Stimulated activated CD8-positive, alpha-beta memory T cell treated with anti-CD3 and anti-CD28 coated beads, Interleukin-4, amount 100 ng/mL, for 24 hours (primary cell): ENCODE measurements around the gene RIC3.
A peak's percentile ranks its signal among the peaks of the same experiment; 100 is the strongest.

Experiments used
- DNase-seq: peaks from one replicate; pipeline ENCODE4 v3.0.0-alpha.2; 2020; ENCODE audit warnings: low read depth

Gene RIC3, protein sequence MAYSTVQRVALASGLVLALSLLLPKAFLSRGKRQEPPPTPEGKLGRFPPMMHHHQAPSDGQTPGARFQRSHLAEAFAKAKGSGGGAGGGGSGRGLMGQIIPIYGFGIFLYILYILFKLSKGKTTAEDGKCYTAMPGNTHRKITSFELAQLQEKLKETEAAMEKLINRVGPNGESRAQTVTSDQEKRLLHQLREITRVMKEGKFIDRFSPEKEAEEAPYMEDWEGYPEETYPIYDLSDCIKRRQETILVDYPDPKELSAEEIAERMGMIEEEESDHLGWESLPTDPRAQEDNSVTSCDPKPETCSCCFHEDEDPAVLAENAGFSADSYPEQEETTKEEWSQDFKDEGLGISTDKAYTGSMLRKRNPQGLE

DNA sequence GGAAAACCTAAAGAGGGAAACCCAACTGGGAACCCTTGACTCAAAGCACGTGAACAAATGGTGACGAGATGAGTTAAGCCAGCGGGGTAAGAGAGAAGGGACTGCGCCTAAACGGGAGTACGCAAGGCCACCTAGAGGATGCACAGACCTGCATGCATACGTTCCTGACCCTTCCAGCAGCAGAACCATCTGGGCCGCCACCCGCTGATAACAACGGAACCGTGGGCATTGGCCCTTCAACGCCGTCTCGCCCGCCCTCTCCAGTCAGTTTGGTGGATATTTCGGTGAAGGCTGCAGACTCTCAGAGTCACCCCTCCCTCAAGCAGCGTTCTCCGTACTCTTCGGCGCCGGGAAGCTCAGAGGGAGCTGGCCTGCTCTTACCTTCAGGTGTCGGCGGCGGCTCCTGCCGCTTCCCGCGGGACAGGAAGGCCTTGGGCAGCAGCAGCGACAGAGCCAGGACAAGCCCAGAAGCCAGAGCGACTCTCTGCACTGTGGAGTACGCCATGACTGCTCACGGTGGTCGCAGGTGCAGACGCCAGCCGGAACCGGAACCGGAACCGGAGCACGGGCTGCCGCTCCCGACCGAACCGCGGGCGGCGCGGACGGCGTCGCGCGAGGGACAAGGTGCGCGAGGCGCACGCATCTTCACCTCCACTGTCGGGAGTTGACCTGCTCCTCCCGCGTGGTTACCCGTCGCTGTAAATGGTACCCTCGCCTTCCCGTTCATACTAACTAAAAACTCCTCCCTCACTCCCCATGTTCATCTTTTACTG, at the start of gene RIC3:
RIC3 (minus strand) TSS at position 541 of the 773 bp plus-strand sequence; CDS start at position 505, 36 bp downstream.
- peak; percentile 34 for DNase-seq

DNA sequence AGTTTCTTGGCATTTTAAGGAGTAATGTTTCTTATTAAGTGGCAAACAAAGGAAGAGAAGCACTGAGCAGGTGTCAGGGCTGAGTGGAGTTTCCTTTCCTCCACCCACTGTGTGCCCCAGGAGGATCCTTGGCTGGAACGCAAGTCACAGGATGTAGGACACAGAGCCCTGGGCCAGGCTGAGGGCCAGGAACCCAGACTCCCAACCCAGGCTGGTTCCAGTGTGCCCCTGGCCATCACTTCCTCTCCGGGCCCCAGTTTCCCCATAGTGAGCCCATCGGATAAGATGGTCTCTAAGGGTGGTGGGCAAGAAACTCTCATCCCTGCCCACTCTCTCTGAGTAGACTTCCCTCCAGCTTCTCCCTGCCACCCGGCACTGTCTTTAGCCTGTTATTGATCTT, 49.6 kb upstream of the RIC3 start:
- no peak for DNase-seq

DNA sequence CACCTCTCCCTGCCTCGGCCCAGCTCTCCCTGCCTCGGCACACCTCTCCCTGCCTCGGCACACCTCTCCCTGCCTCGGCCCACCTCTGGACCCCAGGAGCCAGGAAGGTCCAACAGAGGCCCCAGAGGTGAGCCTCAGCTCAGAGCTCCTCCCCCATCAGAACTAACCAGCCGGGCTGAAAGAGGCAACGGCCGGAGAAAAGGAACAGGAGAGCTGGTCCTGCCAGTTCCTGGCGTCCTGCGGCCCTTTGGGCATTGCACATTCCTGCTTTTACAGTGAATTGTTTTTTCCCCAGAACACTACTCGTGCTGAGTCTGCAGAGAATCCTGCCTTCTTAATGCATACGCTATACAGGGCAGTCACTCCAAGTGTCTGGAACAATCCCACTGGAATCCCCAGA, 49.1 kb upstream of the RIC3 start:
- DNase-seq: no peak

DNA sequence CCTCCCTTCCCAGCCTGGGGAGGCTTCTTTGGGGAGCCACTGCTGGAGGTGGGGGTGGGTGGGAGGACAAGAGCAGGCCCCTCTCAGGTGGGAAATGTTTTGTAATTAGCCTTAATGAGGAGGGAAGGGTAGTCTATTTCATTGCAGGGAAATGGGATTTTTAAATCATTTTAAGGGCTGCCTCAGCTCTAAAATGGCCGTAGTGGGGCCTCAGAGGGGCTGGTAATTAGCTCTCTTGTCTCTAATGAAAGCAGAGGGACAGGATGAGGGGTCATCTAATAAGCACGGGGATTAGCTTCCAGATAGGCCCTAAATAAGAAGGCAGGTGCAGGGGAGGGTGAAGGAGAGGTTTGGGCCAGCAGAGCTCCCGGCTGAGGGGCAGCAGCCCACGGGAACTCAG, 48.3 kb upstream of the RIC3 start:
- no peak for DNase-seq

DNA sequence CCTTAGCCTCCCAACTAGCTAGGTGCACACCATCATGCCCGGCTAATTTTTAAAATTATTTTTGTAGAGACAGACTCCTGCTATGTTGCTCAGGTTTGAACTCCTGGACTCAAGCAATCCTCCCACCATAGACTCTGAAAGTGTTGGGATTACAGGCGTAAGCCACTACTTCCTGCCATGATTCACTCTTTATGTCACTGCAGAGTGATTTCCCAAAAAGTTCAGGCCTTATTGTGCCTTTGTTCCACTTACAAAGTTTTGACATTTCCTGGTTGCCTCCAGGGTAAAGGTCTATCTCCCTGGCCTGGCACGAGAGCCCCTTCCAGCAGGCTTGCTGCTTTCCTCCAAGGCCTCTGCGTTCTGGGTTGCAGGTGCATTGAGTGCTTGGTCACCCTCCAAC, 44.6 kb upstream of the RIC3 start:
- no peak for DNase-seq

DNA sequence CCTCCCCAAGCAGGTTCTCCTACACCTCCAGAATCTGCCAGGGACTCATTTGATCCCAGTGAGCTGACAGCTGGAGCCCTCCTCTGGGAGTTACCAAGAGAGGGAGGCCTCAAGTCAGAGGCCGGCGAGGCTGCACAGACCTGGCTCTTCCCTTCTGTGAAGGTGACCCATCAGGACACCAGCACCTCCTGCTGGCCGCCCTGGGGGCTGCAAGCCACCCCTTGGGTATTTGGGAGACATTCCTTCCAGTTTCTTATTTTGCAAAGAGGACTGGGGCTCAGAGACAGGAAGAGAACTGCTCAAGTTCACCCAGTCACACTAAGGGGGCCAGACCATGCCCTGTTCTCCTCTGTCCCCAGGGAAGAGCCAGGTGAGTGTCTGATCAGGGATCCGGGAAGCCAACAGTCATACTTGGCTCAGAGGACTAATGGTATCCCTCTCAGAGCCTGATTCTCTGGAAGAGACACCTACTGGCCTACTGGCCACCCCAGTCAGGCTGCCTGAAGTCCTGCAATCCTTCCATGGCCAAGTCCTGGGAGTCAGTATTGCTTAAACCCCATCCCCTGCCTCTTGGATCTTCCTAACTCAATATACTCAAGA, 40.5 kb upstream of the RIC3 start:
- DNase-seq: no peak

DNA sequence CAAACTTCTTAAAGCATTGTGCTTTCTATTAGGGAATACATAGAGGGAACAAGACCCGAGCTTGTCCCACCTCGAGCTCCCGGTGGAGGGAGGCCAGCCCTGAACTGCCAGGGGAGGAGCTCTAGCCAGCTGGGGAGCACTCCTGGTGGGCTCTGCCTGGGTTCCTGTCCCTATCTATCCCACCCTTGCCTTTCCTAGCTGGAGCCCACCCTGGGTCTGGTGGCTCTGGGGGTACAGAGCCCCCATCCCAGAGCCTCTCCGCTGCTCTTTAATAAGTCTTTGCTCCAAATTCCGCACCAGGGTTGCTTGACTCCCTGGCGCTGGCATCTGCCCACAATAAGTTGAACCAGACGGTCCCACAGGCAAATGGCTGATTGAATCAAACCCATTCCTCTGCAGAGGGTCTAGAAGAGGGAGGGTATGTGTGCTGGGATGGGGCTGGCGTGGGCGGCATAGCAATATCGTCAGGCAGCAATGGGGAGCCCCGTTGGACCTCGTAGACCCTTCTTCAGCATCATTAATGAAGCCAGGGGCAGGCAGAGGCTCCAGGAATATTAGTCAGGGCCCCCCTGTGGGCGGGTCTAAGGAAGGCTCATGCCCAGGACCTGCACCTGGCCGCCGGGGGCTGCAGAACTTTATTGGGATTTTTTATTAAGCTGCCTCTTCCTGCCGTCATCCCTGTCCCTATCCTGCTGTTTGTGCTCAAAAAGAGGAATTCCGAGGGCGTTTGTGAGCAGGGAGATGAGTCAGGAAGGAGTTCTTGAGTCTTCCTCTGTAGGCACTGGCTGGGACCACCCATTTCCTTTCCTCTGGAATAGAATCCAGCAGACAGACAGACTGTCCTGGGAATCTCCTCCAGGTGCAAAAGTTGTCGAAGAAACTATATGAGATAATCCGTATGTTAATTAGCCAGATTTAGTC, 38.5 kb upstream of the RIC3 start:
- DNase-seq: no peak

DNA sequence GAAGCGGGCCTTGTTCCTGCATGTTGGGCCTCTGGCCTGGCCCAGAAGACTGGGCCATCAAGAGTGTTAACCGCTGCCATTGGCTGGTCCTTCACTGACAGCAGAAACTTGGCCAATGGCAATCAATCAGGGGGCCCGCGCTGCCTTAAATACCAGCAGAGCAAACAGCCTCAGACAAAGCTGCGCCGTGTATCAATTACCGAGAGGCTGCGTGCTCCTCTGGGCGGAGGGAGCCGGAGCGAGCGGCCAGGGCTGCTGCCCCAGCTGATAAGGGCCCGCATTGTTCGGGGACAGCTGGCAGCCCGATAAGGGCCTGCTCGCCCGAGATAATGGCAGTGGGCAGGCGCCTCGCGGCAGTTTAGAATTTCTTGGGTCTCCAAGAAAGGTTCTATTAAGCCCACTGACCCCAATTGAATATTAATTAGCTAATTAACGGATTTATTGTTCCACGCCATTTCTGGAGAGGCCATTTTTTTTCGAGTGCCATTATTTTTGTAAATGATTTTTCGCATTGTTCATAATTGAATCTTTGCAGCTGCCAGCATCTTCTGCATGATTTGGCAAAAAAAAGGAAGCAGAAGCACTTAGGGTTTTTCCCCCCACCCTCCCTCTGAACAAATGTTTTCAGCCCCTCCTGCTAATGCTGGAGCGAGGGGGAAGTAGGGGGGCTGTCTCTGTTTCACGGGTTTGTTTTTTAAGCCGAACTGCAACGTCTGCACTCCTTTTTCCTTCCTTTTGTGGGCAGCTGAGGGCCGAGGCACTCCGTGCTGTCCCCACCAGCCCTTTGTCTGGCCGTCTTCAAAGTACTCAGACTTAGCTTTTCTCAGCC, 37.6 kb upstream of the RIC3 start:
- DNase-seq: no peak

DNA sequence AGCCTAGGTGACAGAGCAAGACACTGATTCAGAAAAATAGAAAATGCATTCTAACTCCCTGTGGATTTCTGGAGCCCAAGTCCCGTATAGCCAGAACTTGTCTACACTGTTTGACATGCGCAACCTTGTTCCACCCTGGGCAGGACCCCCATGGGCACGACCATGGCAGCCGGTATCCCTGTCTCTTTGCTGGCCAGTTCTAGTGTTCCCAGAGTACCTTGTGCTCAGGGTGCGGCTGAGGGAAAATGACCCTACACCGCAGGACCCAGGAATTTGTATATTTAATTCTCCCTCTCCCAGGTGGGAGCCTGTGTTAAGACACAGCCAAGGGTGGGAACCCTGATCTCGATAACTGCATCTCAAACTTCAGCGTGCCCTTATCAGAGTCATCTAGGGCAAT, 36.7 kb upstream of the RIC3 start:
- no peak for DNase-seq

DNA sequence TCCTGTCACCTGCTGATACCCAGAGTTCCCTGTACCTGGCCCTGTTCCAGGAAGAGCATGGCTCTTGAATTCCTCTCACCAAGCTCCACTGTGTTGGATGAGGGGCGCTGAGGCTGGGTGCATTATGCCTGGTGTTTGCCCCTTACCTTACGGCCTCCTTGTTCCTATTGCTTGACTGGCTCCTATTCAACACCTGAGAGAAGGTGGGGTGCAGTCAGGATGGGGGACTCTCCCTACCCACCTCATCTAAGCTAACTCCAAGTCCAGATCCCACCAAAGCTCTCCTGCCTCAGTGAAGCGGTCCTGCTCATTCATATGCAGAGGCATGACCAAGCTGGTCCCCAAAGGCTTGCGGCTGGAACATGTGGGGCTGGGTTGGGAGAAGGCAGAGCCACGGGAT, 35.8 kb upstream of the RIC3 start:
- no peak for DNase-seq

DNA sequence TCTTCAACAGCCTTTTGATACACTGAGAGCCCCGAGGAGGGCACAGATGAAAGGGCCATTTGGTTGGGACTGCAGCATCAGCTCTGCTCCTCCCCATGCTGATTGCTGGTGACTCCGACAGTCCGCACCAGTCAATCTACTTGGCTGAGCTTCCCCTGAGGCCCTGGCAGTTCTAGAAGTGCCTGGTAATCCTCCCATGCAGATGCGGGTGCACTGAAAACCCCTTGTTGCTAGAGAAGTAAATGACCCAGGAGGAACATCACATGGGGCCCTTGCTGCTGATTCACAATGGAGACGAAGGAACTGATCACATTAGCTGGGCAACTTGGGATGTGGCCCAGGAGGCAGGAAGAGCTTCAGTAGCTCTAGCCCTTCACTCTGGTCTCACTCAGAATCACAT, 35.2 kb upstream of the RIC3 start:
- DNase-seq: no peak

DNA sequence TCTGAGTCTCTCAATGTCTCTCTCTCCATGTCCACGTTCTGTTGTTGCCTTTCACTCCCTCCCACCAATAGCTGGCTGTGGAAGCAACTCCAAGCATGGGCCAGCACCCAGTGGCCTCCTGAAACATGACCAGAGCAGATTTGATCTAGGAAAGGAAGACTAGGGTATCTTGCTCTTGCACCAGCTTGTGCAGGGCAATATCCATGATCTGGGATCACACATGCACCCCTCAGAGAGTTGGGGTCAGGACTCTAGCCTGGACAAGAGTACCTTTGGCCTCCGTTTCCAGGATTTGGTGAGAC, 34.5 kb upstream of the RIC3 start:
- no peak for DNase-seq

DNA sequence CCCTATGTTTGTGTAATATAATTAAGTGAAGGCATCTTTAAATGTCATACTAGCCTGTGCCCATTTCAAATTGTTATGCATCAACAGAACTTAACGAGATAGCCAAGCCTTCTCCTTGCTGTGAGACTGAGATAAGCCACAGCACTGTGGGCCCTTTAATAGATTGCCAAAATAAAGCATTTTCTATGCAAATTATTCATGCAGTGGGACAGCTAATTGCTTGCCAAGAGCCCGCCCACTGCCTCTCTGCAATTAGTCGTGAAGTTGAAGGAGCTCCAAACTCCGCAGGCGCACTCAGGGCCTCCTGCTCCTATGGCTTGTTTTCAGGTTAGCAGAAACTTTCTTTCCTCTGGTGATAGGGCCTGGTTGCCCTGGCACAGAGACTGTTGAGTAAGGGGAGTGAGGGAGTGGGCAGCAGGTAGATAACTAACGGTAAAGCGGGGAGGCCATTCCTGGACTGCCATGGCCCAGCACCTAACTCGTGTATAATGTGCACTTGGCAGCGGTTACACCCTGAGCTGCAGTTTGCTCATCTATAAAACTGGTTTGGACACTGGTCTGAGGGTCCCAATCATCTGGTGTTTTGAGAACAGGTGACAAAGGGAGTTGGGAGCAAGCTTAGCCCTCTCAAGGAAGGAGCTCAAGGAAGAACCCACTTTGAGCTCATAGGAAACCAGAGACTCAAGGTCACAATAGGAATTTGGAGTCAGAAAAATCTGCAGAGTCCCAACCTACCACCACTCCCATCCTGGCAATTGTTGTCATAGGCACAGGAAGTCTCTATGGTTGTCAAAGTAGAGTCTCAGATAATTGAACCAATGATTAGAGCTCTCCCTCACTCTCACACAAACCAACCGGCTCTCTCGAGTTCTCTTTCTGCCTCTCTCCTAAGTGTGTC, 33.9 kb upstream of the RIC3 start:
- DNase-seq: no peak

DNA sequence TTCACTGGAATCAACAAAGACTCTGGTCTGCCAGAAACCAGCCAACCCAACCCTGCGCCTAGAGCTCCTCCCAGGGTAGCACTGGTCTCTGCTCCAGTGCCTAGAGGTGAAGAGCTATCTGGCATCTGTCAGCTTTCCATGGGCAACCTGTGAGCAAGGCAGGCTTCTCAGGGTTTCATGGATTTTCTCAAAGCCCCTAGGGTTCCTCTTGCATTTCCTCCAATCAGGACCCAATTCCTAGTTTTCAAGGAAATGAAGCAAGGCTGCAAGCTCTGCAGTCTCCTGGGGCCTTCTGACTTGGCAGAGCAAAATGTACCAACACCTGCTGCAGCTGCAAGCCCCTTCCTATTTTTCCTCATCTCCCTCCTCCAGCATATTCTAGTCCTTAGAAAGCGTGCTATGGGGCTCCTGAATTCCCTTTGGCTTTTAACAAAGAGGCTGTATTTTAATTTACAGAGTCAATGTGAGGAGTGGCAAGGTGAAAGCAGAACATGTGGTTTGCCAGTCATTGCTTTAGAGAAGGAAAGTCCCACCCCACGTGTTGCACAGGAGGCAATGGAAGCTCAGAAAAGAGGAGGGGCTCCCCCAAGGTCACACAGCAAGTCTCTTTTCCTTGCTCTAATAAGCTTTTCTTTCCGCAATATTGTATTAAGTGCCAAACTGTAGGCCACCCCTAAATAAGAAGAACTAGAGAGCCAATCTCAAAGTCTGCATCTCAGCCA, 33.0 kb upstream of the RIC3 start:
- DNase-seq: no peak

DNA sequence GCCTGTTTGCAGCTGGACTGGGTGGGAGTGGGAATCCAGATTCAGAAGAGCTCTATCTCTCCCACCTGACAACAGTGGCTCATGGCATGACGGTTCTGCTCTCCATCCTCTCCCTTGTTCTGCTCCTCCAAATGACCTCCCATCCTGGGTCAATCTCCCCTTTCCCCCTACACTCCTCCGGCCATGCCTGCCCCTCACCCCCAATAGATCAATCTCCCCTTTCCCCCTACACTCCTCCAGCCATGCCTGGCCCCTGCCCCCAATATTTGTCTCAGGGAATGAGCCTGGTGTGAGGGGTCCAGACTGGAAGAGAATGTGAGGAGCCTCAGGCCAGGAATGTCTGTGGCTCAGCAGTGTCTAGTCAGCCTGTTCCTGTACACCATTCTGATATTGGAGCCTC, 30.9 kb upstream of the RIC3 start:
- no peak for DNase-seq

DNA sequence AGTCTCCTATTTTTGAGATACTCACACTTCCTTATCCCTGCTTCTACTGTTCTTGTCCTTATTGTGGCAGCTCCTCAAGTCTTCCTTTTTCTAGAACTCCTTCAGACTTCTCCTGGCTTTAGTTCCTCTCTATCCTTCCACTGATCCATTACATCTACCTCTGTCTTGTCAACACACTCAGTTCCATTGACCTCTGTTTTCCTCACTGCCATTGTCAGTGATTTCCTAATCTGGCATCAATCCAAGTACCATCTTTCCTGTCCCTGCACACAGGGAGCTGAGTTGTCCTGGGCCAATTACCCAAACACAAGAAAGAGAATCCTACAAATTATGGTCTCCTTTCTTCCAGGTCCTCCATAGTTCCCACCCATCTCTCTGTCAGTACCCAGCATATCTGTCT, 27.9 kb upstream of the RIC3 start:
- DNase-seq: no peak

DNA sequence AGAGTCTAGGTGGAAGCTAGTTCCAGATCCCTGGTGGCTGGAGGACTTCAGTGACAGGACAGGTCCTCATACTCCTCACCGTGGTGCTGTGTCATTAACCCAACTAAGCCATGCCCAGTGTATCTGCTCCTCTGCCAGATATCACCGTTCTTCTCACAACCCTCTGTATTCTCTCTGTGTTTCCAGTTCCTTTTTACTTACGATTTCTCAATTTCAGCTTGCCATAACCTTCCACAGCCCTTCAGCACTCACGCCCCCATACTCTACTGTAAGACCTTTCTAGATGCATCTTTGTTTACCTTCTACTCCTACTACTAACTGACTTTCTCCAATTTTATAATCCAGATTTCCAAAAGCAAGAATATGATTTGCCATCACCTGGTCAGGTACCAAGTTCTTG, 26.1 kb upstream of the RIC3 start:
- DNase-seq: no peak

DNA sequence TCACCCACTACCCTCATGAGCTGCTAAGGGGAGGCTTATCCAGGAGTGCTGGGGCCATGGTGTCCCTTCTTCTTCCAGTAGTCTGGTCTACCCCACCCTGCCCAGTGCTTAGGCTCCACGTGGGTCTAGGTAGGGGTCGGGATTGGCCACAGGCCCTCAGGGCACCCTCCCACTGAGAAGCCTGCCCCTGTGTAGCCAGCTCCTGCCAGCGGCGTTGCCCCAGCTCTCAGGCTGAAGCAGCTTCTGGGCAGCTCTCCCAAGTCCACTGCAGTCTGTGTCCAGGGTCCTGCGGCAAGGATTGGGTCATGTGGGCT, 24.0 kb upstream of the RIC3 start:
- DNase-seq: no peak

DNA sequence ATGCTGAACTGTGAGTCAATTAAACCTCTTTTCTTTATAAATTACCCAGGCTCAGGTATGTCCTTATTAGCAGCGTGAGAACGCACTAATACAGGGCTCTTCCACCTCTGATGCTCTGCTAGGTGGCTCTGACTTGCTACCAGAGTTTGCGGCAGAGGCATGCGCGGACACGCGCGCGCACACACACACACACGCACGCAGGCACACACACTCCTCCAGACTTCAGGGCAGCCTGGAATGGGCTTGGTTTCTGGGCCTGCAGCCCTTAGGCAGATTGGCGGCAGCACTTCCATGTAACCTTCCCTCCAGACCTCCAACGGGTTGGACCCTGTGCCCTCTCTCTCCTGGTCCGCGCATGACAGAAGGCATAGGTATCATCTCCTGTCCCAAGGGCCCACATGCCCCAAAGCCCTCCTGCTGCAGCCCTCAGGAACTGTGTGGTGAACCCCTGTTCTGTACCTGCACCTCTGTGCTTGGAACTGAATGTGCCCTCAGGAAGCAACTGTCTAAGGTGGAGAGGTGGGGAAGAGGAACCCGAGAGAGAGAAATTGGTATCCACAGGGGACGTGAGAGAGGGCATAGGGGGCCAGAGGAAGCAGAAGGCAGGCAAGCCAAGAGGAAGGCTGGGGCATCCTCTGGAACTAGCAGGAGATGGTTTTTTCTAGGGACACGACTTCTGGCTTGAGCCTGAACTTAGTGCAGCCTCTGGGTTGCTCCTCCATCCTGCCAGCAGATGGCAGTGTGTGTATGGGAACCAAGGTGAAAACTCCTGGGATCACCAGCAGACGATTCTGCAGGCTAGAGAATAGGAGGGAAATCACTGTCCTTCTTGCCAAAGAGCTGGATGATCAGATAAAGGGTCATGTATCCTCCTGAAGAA, 23.4 kb upstream of the RIC3 start:
- DNase-seq: peak; percentile 35
